Mononuclear cell (primary cell): Measurements from ENCODE around the gene TRIM29. TPM values are rescaled to one million over a fixed set of nuclear protein-coding genes. Genes with fewer than 3 reads are reported as not detected.

ENCODE experiments used
- H3K27me3 ChIP-seq: 2 replicates; pipeline ENCODE4 v1.6.0; 2011; ENCODE audit warnings: low read length, control low read depth; ENCODE audit not compliant: insufficient read depth
- H3K4me1 ChIP-seq: 2 replicates; pipeline ENCODE4 v1.5.1; 2011; ENCODE audit warnings: mild to moderate bottlenecking, low read length, control low read depth; ENCODE audit not compliant: insufficient read depth
- H3K4me3 ChIP-seq: 2 replicates; pipeline ENCODE4 v1.5.1; 2011; ENCODE audit warnings: mild to moderate bottlenecking, low read length, moderate library complexity
- H3K9me3 ChIP-seq: 2 replicates; pipeline ENCODE4 v1.5.1; 2011; ENCODE audit warnings: low read depth, mild to moderate bottlenecking, control low read depth, low read length
- total RNA-seq: library from RNA; depleted of rRNA; stranded (reverse); fragments of >200 nt; gene quantifications from one replicate; pipeline ENCODE4 v1.2.3, GENCODE V29; 2012

The TRIM29 gene
- total RNA-seq, 1 donor, result not detected

- H3K9me3 ChIP-seq, result no peaks in the 10 kb centered on the region
- no peaks in the 10 kb centered on the region for H3K27me3 ChIP-seq
- H3K4me3 ChIP-seq, result no peak overlapping the region
- H3K4me1 ChIP-seq, result no peaks in the 10 kb centered on the region
Observed at GRCh38 chr11:120061761-120062560, 76.0 kb downstream of the TRIM29 start.

Other genes with a start within 250 kb of the TRIM29 start
- 13.3 TPM for gene OAF, start 72.9 kb upstream of the TRIM29 start, total RNA-seq
- not detected for gene POU2F3, start 102.0 kb upstream of the TRIM29 start, total RNA-seq
- gene TLCD5, start 187.2 kb upstream of the TRIM29 start, total RNA-seq, result not detected
- 12.9 TPM for gene ARHGEF12, start 198.3 kb upstream of the TRIM29 start, total RNA-seq